ENCODE data around the gene LIN9.

- TF ChIP-seq EZH2 (IDR thresholded peaks at IDR 0.05; ENCODE audit: insufficient read depth, poor library complexity, severe bottlenecking) = no peak
- TF ChIP-seq EZH2phosphoT487 (IDR thresholded peaks at IDR 0.05; ENCODE audit: insufficient read depth, low read depth) = no peak
Measured at GRCh38 chr1:226274138-226274537, 34.8 kb downstream of the LIN9 start.
